ENCODE measurements around the gene TRAM2.

- TF ChIP-seq, protein P1, sequence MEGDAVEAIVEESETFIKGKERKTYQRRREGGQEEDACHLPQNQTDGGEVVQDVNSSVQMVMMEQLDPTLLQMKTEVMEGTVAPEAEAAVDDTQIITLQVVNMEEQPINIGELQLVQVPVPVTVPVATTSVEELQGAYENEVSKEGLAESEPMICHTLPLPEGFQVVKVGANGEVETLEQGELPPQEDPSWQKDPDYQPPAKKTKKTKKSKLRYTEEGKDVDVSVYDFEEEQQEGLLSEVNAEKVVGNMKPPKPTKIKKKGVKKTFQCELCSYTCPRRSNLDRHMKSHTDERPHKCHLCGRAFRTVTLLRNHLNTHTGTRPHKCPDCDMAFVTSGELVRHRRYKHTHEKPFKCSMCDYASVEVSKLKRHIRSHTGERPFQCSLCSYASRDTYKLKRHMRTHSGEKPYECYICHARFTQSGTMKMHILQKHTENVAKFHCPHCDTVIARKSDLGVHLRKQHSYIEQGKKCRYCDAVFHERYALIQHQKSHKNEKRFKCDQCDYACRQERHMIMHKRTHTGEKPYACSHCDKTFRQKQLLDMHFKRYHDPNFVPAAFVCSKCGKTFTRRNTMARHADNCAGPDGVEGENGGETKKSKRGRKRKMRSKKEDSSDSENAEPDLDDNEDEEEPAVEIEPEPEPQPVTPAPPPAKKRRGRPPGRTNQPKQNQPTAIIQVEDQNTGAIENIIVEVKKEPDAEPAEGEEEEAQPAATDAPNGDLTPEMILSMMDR (conservative IDR thresholded peaks at IDR 0.05; ENCODE audit: low read length), result no peak
- TF ChIP-seq EZH2phosphoT487 (IDR thresholded peaks at IDR 0.05; ENCODE audit: borderline replicate concordance), result no peak
Measured at GRCh38 chr6:52497652-52498408, 79.0 kb downstream of the TRAM2 start.
